Type B pancreatic cell (in vitro differentiated cells): ENCODE results near the gene B3GAT3. TPM values are rescaled to one million over a fixed set of nuclear protein-coding genes. Genes with fewer than 3 reads are reported as not detected.

Experiments
- DNase-seq: peaks from one replicate; pipeline ENCODE4 v3.0.0; 2021; ENCODE audit warnings: mixed read lengths; ENCODE audit not compliant: unreplicated experiment; ENCODE audit errors: extremely low spot score
- H3K27ac Mint-ChIP-seq: 2 replicates; pipeline ENCODE4 v1.8.0; 2021; ENCODE audit warnings: mild to moderate bottlenecking, mixed read lengths
- H3K27me3 Mint-ChIP-seq: 2 replicates; pipeline ENCODE4 v1.8.0; 2021; ENCODE audit warnings: mixed read lengths
- H3K36me3 Mint-ChIP-seq: 2 replicates; pipeline ENCODE4 v1.8.0; 2021; ENCODE audit warnings: mixed read lengths
- H3K4me1 Mint-ChIP-seq: one replicate; pipeline ENCODE4 v1.8.0; 2021; ENCODE audit warnings: mixed read lengths; ENCODE audit not compliant: unreplicated experiment
- H3K4me3 Mint-ChIP-seq: 2 replicates; pipeline ENCODE4 v1.8.0; 2021; ENCODE audit warnings: mild to moderate bottlenecking, mixed read lengths
- H3K9me3 Mint-ChIP-seq: 2 replicates; pipeline ENCODE4 v1.8.0; 2021; ENCODE audit warnings: mixed read lengths
- CTCF ChIP-seq: fragments of 200-600 bp; sonication (generic); conservative IDR thresholded peaks from 2 replicates; pipeline ENCODE4 v1.5.0; 2021; ENCODE audit warnings: antibody characterized with exemption, mild to moderate bottlenecking
- total RNA-seq: library from RNA; stranded (reverse); gene quantifications from 2 replicates; pipeline ENCODE4 v1.2.1, GENCODE V29; 2021; ENCODE audit warnings: low replicate concordance

Gene B3GAT3
- total RNA-seq, 1 donor from 2014 or later, result 50.0 TPM

- peak overlapping the region; percentile 78 for H3K4me3 Mint-ChIP-seq
These were observed 11.4 kb downstream of the B3GAT3 start for GRCh38 chr11:62610403-62610802.

GRCh38 chr11:62608776-62609175, 13.0 kb downstream of the B3GAT3 start:
- H3K27me3 Mint-ChIP-seq, result no peaks in the 10 kb centered on the region
- H3K4me3 Mint-ChIP-seq, result peak overlapping the region; percentile 34
- H3K4me1 Mint-ChIP-seq, result peaks cover 37% of the 10 kb centered on the region
- no peaks in the 10 kb centered on the region for H3K9me3 Mint-ChIP-seq
- DNase-seq, result no peak
- no peak for TF ChIP-seq CTCF
- H3K36me3 Mint-ChIP-seq, result no peaks in the 10 kb centered on the region
- H3K27ac Mint-ChIP-seq, result peak overlapping the region; percentile 13

More at GRCh38 chr11:62610403-62610802, 11.4 kb downstream of the B3GAT3 start:
- TF ChIP-seq CTCF, result no peak
- Mint-ChIP-seq H3K4me1 (peaks cover 27% of the 10 kb centered on the region), H3K27me3 (no peaks in the 10 kb centered on the region), H3K27ac (peak overlapping the region; percentile 46), H3K9me3 (no peaks in the 10 kb centered on the region), H3K36me3 (peaks cover 4% of the 10 kb centered on the region)
- DNase-seq, result no peak

- Mint-ChIP-seq H3K4me1 (peaks cover 46% of the 10 kb centered on the region), H3K4me3 (no peak overlapping the region), H3K27me3 (no peaks in the 10 kb centered on the region), H3K27ac (no peak overlapping the region), H3K36me3 (no peaks in the 10 kb centered on the region), H3K9me3 (no peaks in the 10 kb centered on the region)
- no peak for TF ChIP-seq CTCF
- DNase-seq, result no peak
These were observed 14.1 kb downstream of the B3GAT3 start for GRCh38 chr11:62607714-62608113.

DNA sequence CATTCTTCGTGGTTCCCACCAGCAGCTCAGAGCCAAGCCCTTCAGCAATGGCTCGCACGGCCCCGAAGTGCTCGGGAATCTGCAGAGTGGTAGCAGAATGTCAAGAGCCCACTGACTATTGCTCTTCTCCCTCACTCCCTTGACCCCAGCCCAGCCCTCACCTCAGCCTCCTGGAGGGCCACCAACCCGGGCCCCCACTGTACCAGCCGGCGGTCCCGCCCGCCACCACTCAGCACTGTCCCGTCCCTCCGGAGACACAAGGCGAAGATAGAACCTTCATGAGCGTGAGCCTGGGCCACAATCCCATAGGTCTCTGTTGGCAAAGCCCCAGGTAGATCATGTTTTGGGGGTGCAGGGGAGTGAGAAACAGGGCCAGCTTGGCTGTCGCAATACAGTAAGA, 15.9 kb downstream of the B3GAT3 start:
- Mint-ChIP-seq H3K4me3 (no peak overlapping the region), H3K27me3 (peaks cover 3% of the 10 kb centered on the region), H3K4me1 (peaks cover 42% of the 10 kb centered on the region), H3K36me3 (no peaks in the 10 kb centered on the region), H3K9me3 (no peaks in the 10 kb centered on the region), H3K27ac (no peak overlapping the region)
- no peak for TF ChIP-seq CTCF
- no peak for DNase-seq

GRCh38 chr11:62605467-62605866, 16.3 kb downstream of the B3GAT3 start:
- Mint-ChIP-seq H3K9me3 (no peaks in the 10 kb centered on the region), H3K4me3 (no peak overlapping the region), H3K36me3 (peaks cover 1% of the 10 kb centered on the region), H3K27ac (no peak overlapping the region), H3K4me1 (peaks cover 41% of the 10 kb centered on the region), H3K27me3 (peaks cover 3% of the 10 kb centered on the region)
- no peak for TF ChIP-seq CTCF
- DNase-seq, result no peak

- H3K4me3 Mint-ChIP-seq, result peak overlapping the region; percentile 87
- no peak for TF ChIP-seq CTCF
- H3K27me3 Mint-ChIP-seq, result peaks cover 3% of the 10 kb centered on the region
- peaks cover 10% of the 10 kb centered on the region for H3K36me3 Mint-ChIP-seq
- peak overlapping the region; percentile 80 for H3K27ac Mint-ChIP-seq
- DNase-seq, result no peak
- peaks cover 47% of the 10 kb centered on the region for H3K4me1 Mint-ChIP-seq
- no peaks in the 10 kb centered on the region for H3K9me3 Mint-ChIP-seq
These were observed 17.2 kb downstream of the B3GAT3 start for GRCh38 chr11:62604460-62605120.
